ENCODE results near the gene SEC14L2. TPM values are rescaled to one million over a fixed set of nuclear protein-coding genes. Genes with fewer than 3 reads are reported as not detected.

Gene SEC14L2
- total and polyA plus RNA-seq, 10 of the 15 experiments (the other 5 are each of a cell fraction or from before 2014, with no cell fraction given) = 0.08 to 4.0 (median 0.48) TPM

- 0% methylated on average over 2 of the region's 3 CpGs for WGBS (ENCODE audit: insufficient coverage, insufficient replicate concordance, low lambda C conversion rate, missing lambda C conversion rate)
- H3K4me1 ChIP-seq (ENCODE audit: control insufficient read depth, insufficient read depth, low read length) = peaks cover 26% of the 10 kb centered on the region
- in situ Hi-C loops (cut with MboI) = loop anchor here (5.0 kb wide), 2 partner anchors 88 to 287 kb away; no protein-coding TSS in a partner anchor
Measured at GRCh38 chr22:30393885-30394284, 2.9 kb upstream of the SEC14L2 start.

More at GRCh38 chr22:30393885-30394284, 2.9 kb upstream of the SEC14L2 start:
- DNase-seq (ENCODE audit: low read depth, low spot score) = no peak
- intact Hi-C loops (cut with micrococcal nuclease; ENCODE audit: unreplicated experiment) = no loop called here
- CTCF ChIA-PET = interaction anchor here (0.7 to 10.5 kb wide), 6 partner anchors 11 to 292 kb away, joined by 3 to 172 read pairs (median 4); partner anchors contain the start of gene MTFP1
- Histone ChIP-seq H3K4me2 (ENCODE audit: control insufficient read depth, insufficient read depth) (no peak overlapping the region), H3K9me3 (replicated peaks; ENCODE audit: control insufficient read depth, insufficient read depth, low read length) (peaks cover 2% of the 10 kb centered on the region; the same call in 2 of the 3 replicates), H2AFZ (ENCODE audit: control insufficient read depth, low read depth, low read length) (no peak overlapping the region), H3K9ac (ENCODE audit: control insufficient read depth, insufficient read depth, low read length) (no peak overlapping the region), H3K79me2 (ENCODE audit: control insufficient read depth, insufficient read depth, low read length) (no peaks in the 10 kb centered on the region), H3K4me3 (no peak overlapping the region), H3K36me3 (ENCODE audit: control insufficient read depth in 2 of 2, insufficient read depth in 2 of 2, low read length in 1 of 2) (no peaks in the 10 kb centered on the region), H3K27me3 (replicated peaks in 1 of 2; ENCODE audit: control insufficient read depth in 2 of 2, insufficient read depth in 2 of 2, low read length in 1 of 2) (peaks cover 4 to 9% of the 10 kb centered on the region in 2 experiments), H3K27ac (ENCODE audit: control insufficient read depth, insufficient read depth) (no peak overlapping the region), H4K20me1 (ENCODE audit: control insufficient read depth, insufficient read depth) (no peaks in the 10 kb centered on the region)
- RAD21 ChIA-PET (ENCODE audit: unreplicated experiment) = interaction anchor here (1.2 to 13.8 kb wide), 3 partner anchors 19 to 104 kb away, joined by 5 to 277 read pairs (median 137); partner anchors contain the start of genes CASTOR1 and MTFP1
- BruUV-seq (replicated peaks) = no TSS peak
- SMC1A ChIA-PET (ENCODE audit: uncharacterized antibody, unreplicated experiment) = interaction anchor here (0.6 to 1.7 kb wide), 3 partner anchors 9 to 28 kb away, joined by 3 to 5 read pairs (median 3); no protein-coding TSS in a partner anchor
- no peak for ATAC-seq
- TF ChIP-seq STAT1 (conservative IDR thresholded peaks at IDR 0.05) (no peak), SP1 (IDR thresholded peaks at IDR 0.05; ENCODE audit: low read depth, low read length) (no peak), CBX3 (IDR thresholded peaks at IDR 0.05; ENCODE audit: borderline replicate concordance, low read depth) (no peak), FOXK2 (IDR thresholded peaks at IDR 0.05) (no peak), MTA2 (IDR thresholded peaks at IDR 0.05; ENCODE audit: low read depth) (no peak), POLR2AphosphoS2 (IDR thresholded peaks at IDR 0.05; ENCODE audit: low read depth, low read length) (no peak), CEBPB (IDR thresholded peaks at IDR 0.05; ENCODE audit: borderline replicate concordance in 1 of 2, low read depth in 2 of 2, low read length in 2 of 2) (no peak), MEF2B (IDR thresholded peaks at IDR 0.05; ENCODE audit: partially characterized antibody, poor library complexity, severe bottlenecking) (no peak), SREBF2 (IDR thresholded peaks at IDR 0.05; ENCODE audit: low read length) (no peak), PAX8 (IDR thresholded peaks at IDR 0.05) (no peak), GATAD2B (conservative IDR thresholded peaks at IDR 0.05; ENCODE audit: low read depth) (no peak), RBBP5 (conservative IDR thresholded peaks at IDR 0.05) (no peak), ZBTB4 (CRISPR knock-in tag; IDR thresholded peaks at IDR 0.05) (no peak), POLR2A (IDR thresholded peaks at IDR 0.05; ENCODE audit: low read depth, low read length) (no peak), CBFB (IDR thresholded peaks at IDR 0.05; ENCODE audit: low read depth) (no peak)
- TF ChIP-seq, protein P1, sequence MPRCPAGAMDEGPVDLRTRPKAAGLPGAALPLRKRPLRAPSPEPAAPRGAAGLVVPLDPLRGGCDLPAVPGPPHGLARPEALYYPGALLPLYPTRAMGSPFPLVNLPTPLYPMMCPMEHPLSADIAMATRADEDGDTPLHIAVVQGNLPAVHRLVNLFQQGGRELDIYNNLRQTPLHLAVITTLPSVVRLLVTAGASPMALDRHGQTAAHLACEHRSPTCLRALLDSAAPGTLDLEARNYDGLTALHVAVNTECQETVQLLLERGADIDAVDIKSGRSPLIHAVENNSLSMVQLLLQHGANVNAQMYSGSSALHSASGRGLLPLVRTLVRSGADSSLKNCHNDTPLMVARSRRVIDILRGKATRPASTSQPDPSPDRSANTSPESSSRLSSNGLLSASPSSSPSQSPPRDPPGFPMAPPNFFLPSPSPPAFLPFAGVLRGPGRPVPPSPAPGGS (IDR thresholded peaks at IDR 0.05; ENCODE audit: borderline replicate concordance, insufficient read depth, low read depth, low read length, poor library complexity, severe bottlenecking) = no peak
- no peak for FAIRE-seq
- POLR2A ChIA-PET = interaction anchor here (0.7 to 5.1 kb wide), 3 partner anchors 21 to 106 kb away, joined by 3 to 60 read pairs (median 24); partner anchors contain the start of genes CASTOR1 and MTFP1

Data from GM12878 (cell line).